Stomach (tissue), 4 donors: Measurements from ENCODE around the gene KIR2DL1.
"Not testable (repeated sequence)": the region's sequence is repeated elsewhere in the genome, so short reads cannot be mapped to it uniquely, and the experiment has no call there.

Source experiments
- EP300 ChIP-seq: sonication (generic); formaldehyde crosslinking; IDR thresholded peaks from one replicate; pipeline ENCODE4 v1.6.1; 2017; ENCODE audit warnings: antibody characterized with exemption
- POLR2A ChIP-seq, 4 donors: fragments of 450-650 bp; IDR thresholded peaks; one replicate each; pipeline ENCODE4 v1.6.1; 2016; ENCODE audit warnings: antibody characterized with exemption in 4 of 4, control low read depth in 2 of 4, mild to moderate bottlenecking in 1 of 4, moderate library complexity in 1 of 4
- TF ChIP-seq, protein P1 (sequence below), 7 experiments: fragments of 450-650 bp in 4 of 7; fragments of 200-600 bp in 3 of 7; sonication (generic) in 3 of 7; IDR thresholded peaks; one replicate each; pipeline ENCODE4 v1.5.1; 2016 to 2019; ENCODE audit warnings: antibody characterized with exemption in 7 of 7, control low read depth in 2 of 7, mild to moderate bottlenecking in 1 of 7

DNA sequence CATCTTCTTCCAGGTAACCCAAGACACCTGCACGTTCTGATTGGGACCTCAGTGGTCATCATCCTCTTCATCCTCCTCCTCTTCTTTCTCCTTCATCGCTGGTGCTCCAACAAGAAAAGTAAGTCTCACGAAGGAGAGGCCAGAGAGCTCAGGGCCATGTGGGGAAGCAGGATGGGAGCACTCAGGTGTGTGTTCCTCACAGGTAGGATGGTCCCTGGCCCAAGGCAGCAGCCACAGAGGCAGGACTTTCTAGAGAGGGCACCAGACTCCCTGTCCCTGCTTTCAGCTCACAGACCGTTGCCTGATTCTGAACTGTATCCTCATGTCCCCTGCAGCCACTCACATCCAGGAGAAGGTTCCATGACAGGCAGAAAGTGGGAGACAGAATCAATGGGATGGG lies 3.1 kb upstream of the KIR2DL1 start:
- TF ChIP-seq, protein P1, sequence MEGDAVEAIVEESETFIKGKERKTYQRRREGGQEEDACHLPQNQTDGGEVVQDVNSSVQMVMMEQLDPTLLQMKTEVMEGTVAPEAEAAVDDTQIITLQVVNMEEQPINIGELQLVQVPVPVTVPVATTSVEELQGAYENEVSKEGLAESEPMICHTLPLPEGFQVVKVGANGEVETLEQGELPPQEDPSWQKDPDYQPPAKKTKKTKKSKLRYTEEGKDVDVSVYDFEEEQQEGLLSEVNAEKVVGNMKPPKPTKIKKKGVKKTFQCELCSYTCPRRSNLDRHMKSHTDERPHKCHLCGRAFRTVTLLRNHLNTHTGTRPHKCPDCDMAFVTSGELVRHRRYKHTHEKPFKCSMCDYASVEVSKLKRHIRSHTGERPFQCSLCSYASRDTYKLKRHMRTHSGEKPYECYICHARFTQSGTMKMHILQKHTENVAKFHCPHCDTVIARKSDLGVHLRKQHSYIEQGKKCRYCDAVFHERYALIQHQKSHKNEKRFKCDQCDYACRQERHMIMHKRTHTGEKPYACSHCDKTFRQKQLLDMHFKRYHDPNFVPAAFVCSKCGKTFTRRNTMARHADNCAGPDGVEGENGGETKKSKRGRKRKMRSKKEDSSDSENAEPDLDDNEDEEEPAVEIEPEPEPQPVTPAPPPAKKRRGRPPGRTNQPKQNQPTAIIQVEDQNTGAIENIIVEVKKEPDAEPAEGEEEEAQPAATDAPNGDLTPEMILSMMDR (IDR thresholded peaks at IDR 0.05): not testable (repeated sequence)
- TF ChIP-seq EP300; POLR2A (IDR thresholded peaks at IDR 0.05): not testable (repeated sequence)
